K562 (cell line): ENCODE measurements around the gene BCO1. TPM values are rescaled to one million over a fixed set of nuclear protein-coding genes. Genes with fewer than 3 reads are reported as not detected.

Experiments used
- HMBOX1 ChIP-seq: sonication (generic); IDR thresholded peaks from 2 replicates; pipeline ENCODE4 v1.6.1; 2016
- REST ChIP-seq, 2 experiments: fragments of 450-650 bp; formaldehyde crosslinking in 1 of 2; IDR thresholded peaks; 2 replicates each; pipeline versions ENCODE4 v1.4.0 to v1.6.1; 2014 to 2020; ENCODE audit warnings: mild to moderate bottlenecking in 2 of 2, borderline replicate concordance in 1 of 2, low read depth in 1 of 2
- ZBTB11 ChIP-seq, 3 experiments: fragments of 200-800 bp in 1 of 3; fragments of 250-450 bp in 1 of 3; fragments of 450-650 bp in 1 of 3; sonication (Bioruptor Pico) in 1 of 3; sonication (Bioruptor generic) in 1 of 3; formaldehyde crosslinking in 1 of 3; IDR thresholded peaks; 2 replicates each; pipeline versions ENCODE4 v1.6.1 to v1.8.0; 2016 to 2022; ENCODE audit warnings: mild to moderate bottlenecking in 2 of 3, missing genetic modification characterization in 2 of 3, missing compliant biosample characterization in 1 of 3, moderate library complexity in 1 of 3
- ZC3H8 ChIP-seq: fragments of 450-650 bp; IDR thresholded peaks from 2 replicates; pipeline ENCODE4 v1.6.1; 2017
- polyA plus RNA-seq, 8 experiments: library from polyadenylated mRNA; depleted of rRNA in 4 of 8; stranded (reverse) in 5 of 8; unstranded in 3 of 8; fragments of >200 nt; fragmentation: Nextera tagmentation in 2 of 8; fragmentation: Illumina TruSeq in 1 of 8; extraction: Ambion mirVana in 2 of 8; extraction: Trizol in 1 of 8; gene quantifications; 2 replicates each; pipeline versions ENCODE4 v1.2.1 to v1.2.3, GENCODE V29; 2011 to 2014; ENCODE audit warnings: inconsistent platforms in 1 of 8, missing spikeins in 1 of 8
- total RNA-seq, 7 experiments: library from RNA; depleted of rRNA in 6 of 7; stranded (reverse); fragments of >200 nt in 6 of 7; fragmentation: Illumina TruSeq in 2 of 7; extraction: Trizol in 2 of 7; gene quantifications; 2 replicates each; pipeline versions ENCODE4 v1.2.1 to v1.2.3, GENCODE V29; 2011 to 2021; ENCODE audit warnings: low replicate concordance in 1 of 7

The BCO1 gene
- total and polyA plus RNA-seq, 9 of the 15 experiments (the other 6 are each of a cell fraction or from before 2014, with no cell fraction given), result not detected

GRCh38 chr16:81319221-81319912, 80.9 kb downstream of the BCO1 start (continued):
- TF ChIP-seq REST (IDR thresholded peaks at IDR 0.05; ENCODE audit: borderline replicate concordance) (peak; percentile 41; the same call in 1 of the 2 replicates), REST (CRISPR knock-in tag; IDR thresholded peaks at IDR 0.05; ENCODE audit: low read depth) (no peak), HMBOX1 (no peak), ZBTB11 (CRISPR knock-in tag; IDR thresholded peaks at IDR 0.05) (no peak), ZC3H8 (no peak)
